ENCODE data around the gene DHRS7.

Gene DHRS7

DNA sequence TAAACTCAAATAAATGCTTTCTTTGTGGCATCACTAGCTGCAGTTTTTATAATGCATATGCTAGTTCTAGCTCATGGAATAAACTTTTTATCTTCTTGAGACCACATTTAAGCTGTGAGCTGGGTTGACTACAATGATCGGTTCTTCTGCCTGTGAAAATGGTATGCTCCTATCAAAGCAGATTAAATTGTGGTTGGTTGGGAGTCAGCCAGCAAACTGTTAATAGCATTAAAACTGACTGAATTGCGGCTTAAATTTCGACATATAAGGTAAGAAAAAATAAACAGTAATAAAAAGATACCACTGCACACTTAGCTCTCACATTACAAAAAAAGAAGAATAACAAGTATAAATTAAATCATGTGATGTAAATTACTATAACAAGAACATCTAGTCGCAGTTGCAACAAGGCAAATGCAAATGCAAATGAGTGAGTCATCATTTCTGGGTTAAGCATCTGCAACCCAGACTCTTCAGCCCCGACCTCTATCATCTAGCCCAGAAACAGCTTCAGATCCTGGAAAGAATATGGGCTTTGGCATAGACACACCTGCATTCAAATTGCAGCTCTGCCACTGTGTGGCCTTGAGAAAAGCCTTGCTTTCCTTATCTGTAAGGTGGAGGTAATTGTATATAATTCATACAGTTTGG, 19.8 kb upstream of the DHRS7 start:
- H3K4me3 ChIP-seq (ENCODE audit: low read depth, low read length), result no peak overlapping the region

DNA sequence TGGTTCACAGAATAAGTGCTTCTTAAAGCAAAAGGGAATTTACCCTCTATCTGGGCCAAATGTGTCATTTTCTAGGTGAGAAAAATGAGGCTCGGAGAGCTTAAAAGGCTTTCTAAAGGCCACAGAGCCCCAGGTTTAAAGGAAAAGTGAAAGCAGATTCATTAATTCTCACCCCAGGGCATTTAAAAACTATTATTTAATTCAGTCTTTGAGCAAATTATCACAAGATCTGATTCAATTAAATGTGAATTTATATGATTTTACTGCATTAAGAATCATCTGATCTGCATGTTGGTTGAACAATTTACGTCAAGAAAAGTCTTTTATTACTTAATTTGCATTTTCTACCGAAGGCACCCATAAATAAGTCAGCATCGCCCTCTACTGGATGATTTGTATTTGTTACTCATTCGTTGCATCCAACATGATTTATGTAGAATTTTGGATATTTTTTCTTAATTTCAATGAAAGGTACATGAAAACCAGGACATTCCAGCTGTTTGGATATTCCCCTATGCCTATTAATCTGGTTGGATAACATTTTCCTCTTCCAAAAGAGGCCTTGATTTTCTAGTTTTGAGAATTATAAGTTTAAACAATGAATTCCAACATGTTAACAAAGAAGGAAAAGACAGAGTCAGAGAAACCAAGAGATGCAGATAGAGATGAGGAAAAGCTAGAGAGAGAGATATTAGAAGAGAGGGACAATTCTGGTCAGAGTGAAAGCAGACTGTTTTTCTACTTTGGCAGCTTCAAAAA, 19.1 kb upstream of the DHRS7 start:
- H3K4me3 ChIP-seq (ENCODE audit: low read depth, low read length), result no peak overlapping the region

DNA sequence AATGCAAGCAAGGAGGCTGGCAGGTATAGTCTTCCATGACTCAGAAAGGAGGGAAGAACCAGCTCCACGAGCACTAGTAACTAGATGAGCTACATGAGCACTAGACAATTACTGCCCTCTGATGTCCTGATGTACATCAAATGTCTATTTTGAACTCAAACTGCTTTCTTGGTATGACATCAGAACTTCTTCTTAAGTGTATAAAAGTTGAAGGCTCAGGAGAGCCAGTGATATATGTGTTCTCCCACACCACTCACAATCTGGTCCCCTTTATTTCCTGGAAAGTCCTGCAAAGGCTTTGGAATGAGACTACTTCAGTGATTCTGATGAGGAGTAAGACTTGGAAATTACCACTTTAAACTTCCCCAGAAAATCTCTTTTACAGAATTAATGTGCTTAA, 18.5 kb upstream of the DHRS7 start:
- no peak overlapping the region for H3K4me3 ChIP-seq (ENCODE audit: low read depth, low read length)

DNA sequence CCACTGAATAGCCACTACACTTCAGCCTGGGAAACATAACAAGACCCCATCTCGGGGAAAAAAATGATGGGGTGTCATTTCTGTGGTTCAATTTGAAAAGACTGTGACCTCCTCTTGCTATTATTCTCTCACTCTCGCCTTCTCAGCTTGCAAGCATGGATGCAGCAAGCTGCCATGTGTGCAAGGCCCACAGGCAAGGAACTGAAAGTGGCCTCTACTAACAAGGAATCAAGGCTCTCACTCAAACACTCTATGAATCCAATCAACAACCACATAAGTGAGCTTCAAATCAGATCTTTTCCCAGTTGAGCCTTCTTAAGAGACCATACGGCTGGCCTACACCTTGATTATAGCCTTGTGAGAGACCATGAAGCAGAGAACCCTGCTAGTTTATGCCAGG, 17.9 kb upstream of the DHRS7 start:
- no peak overlapping the region for H3K4me3 ChIP-seq (ENCODE audit: low read depth, low read length)

DNA sequence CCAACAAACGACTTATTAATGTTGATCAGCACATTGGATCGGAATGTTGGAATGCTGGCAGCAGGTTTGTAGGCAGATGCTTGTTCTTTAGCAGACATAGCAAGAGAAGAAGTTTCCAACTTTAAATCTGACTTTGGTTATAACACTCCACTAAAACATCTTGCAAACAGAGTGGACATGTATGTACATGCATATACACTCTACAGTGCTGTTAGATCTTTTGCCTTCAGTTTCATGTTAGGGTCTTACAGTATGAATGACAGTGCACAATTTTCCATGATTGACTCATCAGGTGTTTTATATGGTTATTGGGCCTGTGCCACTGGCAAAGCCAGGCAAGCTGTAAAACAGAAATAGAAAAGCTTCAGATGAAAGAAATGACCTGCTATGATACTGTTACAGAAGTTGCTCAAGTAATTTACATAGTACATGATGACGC, 14.3 kb upstream of the DHRS7 start:
- no peak overlapping the region for H3K4me3 ChIP-seq (ENCODE audit: low read depth, low read length)

DNA sequence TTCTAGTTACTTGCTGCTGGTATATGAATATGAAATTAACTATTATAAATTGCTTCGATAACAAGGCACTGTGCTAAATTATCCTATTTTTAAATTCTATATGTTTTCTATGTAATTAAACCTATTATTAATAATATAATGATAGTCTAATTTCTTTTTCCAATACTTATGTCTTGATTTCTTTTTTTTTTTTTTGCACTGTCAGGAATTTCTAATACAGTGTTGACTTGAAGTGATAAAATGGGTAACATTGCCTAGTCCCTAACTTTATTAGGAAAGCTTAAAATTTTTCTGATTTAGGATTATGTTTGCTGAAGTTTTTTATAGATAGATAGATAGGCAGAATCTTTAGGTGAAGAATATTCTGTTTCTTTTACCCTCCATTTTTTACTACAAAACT, 13.6 kb upstream of the DHRS7 start:
- no peak overlapping the region for H3K4me3 ChIP-seq (ENCODE audit: low read depth, low read length)

DNA sequence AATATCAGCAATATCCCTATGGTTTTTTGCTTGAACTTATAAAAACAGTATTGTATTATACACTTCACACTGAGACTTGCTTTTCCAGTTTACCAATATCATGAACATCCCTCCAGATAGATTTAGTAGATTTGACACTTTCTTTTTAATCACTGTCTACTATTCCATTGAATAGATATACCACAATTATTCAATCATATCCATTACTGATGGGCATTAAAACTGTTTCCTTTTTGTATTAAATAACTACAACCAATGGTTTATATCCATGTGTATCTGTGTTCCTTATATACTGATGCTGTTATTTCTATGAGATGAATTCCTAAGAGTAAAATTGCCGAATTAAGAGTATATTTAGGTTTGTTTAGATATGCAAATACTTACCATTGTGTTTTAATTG, 13.0 kb upstream of the DHRS7 start:
- H3K4me3 ChIP-seq (ENCODE audit: low read depth, low read length), result no peak overlapping the region

DNA sequence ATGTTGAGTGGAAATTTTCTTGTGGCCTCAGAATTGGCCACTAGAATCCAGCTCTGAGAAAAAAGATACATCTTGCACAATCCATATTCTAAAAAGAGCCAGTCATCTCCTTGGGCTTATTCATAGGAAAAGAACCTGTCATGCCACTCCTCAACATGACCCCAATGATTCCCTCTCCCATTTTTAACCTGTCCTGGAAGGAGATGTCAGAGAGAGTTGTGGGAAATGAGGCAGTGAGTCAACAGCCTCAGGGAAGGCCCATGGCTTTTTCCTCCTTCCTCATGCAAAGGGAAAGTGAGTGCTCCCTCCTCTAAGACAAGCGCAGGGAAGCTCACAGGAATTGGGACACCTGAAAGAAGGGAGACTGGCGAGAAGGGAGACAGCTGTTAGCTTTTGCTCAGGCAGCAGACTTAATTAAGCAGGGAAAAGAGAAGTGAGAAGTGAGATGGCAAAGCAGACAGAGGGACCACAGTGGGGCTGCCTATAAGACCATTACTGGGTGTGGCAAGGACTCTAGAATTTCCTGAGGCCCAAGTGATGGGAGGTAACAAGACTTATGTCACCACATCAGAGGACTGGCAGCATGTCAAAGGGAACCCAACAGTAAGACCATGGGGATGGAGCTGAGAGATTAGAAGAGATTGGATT, 10.2 kb upstream of the DHRS7 start:
- H3K4me3 ChIP-seq (ENCODE audit: low read depth, low read length), result no peak overlapping the region

DNA sequence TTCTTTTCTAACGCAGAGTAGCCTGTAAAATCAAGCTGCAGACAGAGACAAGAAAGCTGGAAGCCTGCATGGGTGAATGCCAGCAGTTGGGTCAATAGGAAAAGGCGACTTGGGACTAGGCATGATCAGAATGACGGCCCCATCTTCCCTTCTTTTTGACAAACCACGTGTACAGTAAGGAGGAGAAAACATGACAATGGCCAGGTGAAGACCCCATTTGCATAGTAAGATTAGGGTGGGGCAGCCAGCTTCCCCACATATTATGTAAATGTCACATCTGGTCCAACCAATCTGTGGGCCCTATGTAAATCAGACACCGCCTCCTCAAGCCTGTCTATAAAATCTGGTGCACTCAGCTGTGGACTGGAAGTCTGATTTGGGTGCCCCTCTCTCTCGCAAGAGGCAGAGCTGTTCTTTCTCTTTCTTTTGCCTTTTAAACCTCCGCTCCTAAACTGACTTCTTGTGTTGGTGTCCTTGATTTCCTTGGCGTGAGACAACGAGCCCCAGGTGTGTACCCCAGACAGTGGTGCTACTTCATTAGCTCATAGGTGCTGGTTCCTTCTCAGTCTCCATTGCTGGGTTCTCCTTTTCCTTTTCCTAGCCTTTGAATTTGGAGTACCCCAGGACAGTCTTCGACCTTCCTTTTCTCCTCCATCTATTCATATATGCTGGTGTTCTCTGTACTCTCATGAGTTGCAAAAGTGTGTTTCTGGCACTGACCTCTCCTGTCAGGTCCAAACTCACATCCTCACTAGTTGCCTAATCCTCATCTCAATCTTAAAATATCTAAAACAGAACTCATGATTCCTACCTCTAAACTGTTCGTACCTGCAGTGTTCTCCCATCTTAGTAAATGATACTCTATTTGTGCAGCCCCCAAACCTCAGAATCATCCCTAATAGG, 9.4 kb upstream of the DHRS7 start:
- H3K4me3 ChIP-seq (ENCODE audit: low read depth, low read length), result no peak overlapping the region

DNA sequence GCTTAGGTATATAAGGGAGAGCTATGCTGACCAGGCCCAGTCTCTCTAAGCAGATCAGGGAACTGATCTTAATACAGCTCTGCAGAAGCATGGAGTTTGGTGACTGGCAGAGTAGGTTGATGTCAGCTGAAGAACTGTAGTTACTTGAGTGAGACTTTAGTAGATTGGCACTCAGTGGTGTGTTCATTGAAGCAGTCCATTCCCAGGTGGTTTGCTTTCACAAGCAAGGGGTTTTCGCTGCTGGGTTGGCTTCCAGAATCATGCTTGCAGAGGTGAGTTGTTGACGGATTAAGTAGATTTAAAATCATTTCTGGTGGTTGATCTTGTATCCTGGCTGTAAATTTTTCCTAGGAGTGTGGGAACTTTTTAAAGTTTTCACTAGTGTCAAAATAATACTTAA, 6.5 kb upstream of the DHRS7 start:
- H3K4me3 ChIP-seq (ENCODE audit: low read depth, low read length), result no peak overlapping the region

DNA sequence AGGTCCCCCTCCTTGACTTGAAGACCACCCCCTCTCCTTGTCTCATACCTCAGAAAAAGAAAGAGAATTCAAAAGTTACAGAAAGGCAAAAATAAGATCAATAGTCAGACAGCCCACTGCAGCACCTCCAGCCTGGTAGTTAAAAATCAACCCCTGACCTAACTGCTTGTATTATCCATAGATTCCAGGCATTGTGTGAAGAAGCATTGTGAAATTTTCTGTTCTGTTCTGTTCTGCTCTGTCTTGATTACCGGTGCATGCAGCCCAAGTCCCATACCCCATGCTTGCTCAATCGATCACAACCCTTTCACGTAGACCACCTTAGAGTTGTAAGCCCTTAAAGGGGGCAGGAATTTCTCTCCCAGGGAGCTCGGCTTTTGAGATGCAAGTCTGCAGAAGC, 5.8 kb upstream of the DHRS7 start:
- no peak overlapping the region for H3K4me3 ChIP-seq (ENCODE audit: low read depth, low read length)

DNA sequence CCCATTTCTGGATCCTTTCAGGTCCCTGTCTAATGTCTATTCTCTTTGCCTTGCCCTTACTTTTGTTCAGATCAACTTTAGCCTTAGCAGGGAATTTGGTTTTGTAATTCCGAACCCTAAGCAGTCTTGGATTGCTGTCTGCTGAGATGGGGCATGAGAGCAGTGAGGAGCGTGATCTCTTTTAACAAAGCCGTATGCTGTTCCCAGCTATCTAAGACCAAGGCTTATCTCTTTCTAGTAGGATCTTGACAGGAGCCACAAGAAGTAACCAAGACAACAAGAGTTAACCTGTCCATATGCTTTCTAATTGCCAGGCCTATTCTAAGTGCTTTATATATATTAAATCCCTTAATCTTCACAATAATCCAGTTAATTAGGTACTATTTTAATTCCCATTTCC, 4.5 kb upstream of the DHRS7 start:
- H3K4me3 ChIP-seq (ENCODE audit: low read depth, low read length), result no peak overlapping the region

DNA sequence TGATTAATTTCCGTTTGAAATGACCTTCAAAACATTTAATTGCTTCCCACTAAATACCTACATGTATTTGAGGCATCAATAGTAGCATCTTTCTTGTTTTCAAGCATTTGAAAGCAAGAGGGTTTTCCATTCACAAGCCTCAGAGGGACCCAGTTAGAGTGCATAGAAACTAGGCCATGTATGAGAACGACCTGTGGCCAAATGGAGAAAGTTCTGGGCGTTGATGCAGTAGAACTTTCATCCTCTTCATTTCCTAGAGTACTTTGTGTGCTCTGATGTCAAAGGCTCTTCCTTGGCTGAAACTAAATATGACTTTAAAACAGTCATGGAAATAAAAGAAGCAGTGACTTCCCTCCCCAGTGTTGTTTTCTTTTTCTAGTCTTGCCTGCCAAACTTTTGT, 944 bp upstream of the DHRS7 start:
- no peak overlapping the region for H3K4me3 ChIP-seq (ENCODE audit: low read depth, low read length)

DNA sequence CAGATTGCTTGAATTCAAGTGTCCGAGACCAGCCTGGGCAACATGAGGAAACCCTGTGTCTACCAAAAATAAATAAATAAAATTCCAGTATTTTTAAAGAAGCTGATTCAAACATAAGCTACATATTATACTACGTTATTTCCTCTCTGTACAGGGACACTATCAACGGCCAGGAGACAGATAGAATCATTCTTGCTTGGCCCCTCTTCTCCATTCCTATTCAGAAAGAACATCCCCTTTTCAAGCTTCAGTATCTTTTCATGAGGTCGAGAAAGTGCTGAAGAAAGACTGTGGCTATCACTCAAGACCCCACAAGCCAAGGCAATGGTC, 314 bp upstream of the DHRS7 start:
- H3K4me3 ChIP-seq (ENCODE audit: low read depth, low read length), result peak overlapping the region; percentile 81

DNA sequence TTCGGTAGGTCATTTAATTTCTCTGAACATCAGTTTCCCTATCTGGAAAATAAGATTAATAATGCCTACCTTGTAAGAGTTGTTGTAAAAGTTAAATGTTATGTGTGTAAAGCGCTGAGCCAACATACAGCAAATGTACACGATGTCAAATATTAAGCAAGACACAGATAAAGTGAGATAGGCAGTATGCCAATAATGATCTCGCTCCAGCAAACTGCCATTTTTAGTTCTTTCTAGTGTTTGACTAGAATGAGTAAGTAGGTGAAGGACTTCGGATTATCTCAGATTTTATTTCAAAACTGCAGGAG, 840 bp downstream of the DHRS7 start:
- H3K4me3 ChIP-seq (ENCODE audit: low read depth, low read length), result peak overlapping the region; percentile 81

DNA sequence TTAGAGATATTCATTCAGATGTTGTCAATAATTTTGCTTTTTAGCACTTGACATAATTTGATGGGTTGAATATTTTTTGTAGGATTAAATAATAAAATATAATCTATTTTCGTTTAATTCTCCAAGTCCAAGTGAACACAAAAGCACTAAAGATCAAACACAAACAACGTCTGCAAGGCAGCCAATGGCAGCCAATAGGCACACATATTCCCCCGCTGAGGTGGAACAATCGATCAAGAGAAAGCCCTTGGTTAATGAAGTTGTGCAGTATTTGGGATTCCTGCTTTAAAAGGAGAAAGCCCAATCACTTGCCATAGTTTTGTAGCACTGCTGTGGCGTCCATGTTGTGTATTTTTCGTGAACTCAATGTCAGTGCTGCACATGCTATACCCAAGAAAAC, 1.5 kb downstream of the DHRS7 start:
- no peak overlapping the region for H3K4me3 ChIP-seq (ENCODE audit: low read depth, low read length)

DNA sequence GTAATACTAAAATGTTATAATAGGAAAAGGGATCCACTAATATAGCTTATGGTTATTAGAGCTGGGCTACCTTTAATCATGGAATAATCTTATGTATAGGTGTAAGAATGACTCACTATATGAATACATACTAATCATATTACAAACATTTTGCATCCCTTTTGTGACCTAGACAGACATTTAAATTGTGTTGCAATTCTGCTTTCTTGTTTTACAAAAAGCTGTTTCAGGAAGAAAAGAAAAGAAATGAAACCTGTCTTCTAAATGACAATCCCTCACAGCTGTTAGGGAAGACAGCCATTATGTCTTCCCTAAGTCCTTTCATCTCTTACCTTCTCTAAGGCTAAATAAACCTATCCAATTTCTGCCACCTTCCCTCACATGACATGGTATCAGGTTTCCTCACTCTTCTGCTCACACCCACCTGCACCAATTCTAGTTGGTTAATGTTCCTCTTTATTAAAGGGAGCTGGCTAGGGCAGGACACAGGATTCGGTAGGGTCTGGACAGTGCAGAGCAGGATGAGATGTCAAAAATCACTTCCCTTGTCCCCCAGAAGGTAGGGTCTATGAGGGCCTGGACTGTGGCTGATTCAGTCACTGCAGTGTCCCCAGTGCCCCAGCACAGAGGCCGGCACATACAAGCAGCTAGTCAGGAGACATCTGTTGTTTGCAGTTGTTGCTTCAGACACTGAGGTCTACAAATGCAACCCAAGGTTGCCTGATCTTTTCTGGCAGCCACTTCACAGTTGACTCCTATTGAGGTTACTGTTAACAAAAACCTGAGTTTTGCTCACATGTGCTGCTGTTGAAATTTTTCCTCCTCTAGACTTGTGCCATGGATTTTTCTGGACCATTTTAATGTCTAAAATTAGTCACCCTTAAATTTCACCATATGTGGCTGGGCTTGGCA, 3.7 kb downstream of the DHRS7 start:
- no peak overlapping the region for H3K4me3 ChIP-seq (ENCODE audit: low read depth, low read length)

DNA sequence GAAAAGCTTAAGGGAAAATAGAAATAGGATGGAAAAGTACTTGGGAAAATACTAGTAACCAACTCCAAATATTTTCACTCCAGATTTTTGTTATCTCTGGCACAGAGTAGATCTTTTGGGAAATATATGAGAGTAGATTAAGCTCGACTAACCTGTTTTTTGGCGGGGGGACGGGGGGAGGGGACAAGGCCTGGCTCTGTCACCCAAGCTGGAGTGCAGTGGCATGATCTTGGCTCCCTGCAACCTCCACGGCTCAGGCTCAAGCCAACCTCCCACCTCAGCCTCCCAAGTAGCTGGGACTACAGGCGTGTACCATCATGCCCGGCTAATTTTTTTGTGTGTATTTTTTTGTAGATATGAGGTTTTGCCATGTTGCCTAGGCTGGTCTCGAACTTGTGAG, 4.8 kb downstream of the DHRS7 start:
- H3K4me3 ChIP-seq (ENCODE audit: low read depth, low read length), result no peak overlapping the region

DNA sequence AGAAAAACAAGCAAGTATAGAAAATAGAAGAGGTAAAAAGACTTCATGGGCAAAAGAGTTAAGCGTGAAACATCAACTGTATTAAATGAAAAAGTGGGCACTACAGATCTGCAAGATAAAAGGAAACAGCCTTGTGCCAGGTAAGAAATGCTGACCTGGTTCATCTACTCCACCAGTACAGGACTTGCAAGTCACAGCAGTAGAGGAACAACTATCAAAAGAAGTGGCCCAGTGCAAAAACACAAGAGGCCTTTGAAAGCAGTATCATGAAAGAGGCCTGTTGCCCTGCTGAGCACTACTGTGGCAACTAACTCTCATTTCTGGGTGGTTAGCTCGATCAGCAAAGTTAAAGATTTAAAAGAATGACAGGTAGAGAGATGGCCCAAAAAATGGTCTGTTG, 10.5 kb downstream of the DHRS7 start:
- no peak overlapping the region for H3K4me3 ChIP-seq (ENCODE audit: low read depth, low read length)

DNA sequence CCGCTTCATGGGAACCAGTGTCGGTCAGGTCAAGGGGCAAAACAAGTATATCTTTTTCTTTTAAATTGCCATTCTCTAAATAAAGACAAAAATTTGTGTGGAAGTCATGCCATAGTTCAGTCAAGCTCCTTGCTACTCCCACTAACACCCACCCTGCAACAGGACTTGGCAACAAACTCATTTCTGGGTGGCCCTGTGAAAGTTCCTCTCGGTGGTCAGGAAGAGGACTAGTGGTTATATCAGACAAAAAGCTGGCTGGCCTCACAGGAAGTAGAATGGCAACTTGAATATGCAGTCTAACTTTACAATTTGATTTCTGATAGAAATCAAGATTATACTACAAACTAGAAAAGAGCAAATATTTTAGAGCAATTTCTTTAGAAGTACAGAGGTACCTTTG, 11.2 kb downstream of the DHRS7 start:
- no peak overlapping the region for H3K4me3 ChIP-seq (ENCODE audit: low read depth, low read length)

DNA sequence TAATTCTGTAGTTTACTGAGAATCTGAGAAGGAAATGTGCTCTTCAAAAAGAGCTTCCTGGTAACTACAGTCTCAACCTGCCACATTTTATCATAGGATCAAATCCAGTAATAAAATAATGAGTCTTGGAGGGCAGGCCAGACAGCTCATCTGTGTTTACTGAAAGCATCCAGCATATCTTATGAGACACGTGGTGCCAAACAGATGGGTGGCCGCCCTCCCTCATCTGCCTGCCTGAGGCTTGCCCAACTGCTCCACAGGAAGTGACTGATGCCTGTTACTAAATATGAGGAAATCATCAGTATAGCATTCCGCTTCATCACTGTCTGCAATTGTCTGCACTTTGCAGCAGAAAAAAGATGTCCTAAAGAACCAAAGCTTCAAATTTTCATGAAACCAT, 13.5 kb downstream of the DHRS7 start:
- H3K4me3 ChIP-seq (ENCODE audit: low read depth, low read length), result no peak overlapping the region

Measured in iPS-11a (cell line).